ENCODE measurements around the gene CPLX3.
A peak's percentile ranks its signal among the peaks of the same experiment; 100 is the strongest.
"Not testable (repeated sequence)": the region's sequence is repeated elsewhere in the genome, so short reads cannot be mapped to it uniquely, and the experiment has no call there.

The CPLX3 gene

GRCh38 chr15:74826364-74826819 is at the start of gene CPLX3:
CPLX3 (plus strand) TSS chr15:74826627; CDS start chr15:74826704, 77 bp downstream.
- no peak for DNase-seq (ENCODE audit: low read depth)

- DNase-seq (ENCODE audit: low read depth) = no peak
These were observed 49.3 kb upstream of the CPLX3 start for GRCh38 chr15:74776821-74777768.

- no peak for DNase-seq (ENCODE audit: low read depth)
These were observed 48.4 kb upstream of the CPLX3 start for GRCh38 chr15:74777769-74778598.

GRCh38 chr15:74778599-74778970 is 47.8 kb upstream of the CPLX3 start:
- no peak for DNase-seq (ENCODE audit: low read depth)

- no peak for DNase-seq (ENCODE audit: low read depth)
These were observed 47.2 kb upstream of the CPLX3 start for GRCh38 chr15:74779162-74779648.

- no peak for DNase-seq (ENCODE audit: low read depth)
These were observed 45.6 kb upstream of the CPLX3 start for GRCh38 chr15:74780523-74781430.

- DNase-seq (ENCODE audit: low read depth) = peak; percentile 24
These were observed 44.8 kb upstream of the CPLX3 start, which contains the start of gene CSK for GRCh38 chr15:74781431-74782258. CSK (plus strand) TSS chr15:74782080; CDS start chr15:74798298, 16,218 bp downstream.

- DNase-seq (ENCODE audit: low read depth) = no peak
These were observed 44.0 kb upstream of the CPLX3 start for GRCh38 chr15:74782259-74783071.

- DNase-seq (ENCODE audit: low read depth) = no peak
These were observed 43.2 kb upstream of the CPLX3 start for GRCh38 chr15:74783072-74783807.

GRCh38 chr15:74783808-74784175 is 42.6 kb upstream of the CPLX3 start:
- no peak for DNase-seq (ENCODE audit: low read depth)

GRCh38 chr15:74784426-74785193 is 41.8 kb upstream of the CPLX3 start:
- no peak for DNase-seq (ENCODE audit: low read depth)

- no peak for DNase-seq (ENCODE audit: low read depth)
These were observed 41.0 kb upstream of the CPLX3 start for GRCh38 chr15:74785194-74786032.

- DNase-seq (ENCODE audit: low read depth) = not testable (repeated sequence)
These were observed 40.3 kb upstream of the CPLX3 start for GRCh38 chr15:74786081-74786480.

- DNase-seq (ENCODE audit: low read depth) = no peak
These were observed 39.8 kb upstream of the CPLX3 start for GRCh38 chr15:74786551-74787165.

- DNase-seq (ENCODE audit: low read depth) = peak; percentile 39
These were observed 39.0 kb upstream of the CPLX3 start for GRCh38 chr15:74787251-74788041.
